ENCODE measurements around the gene KMT2D.

KMT2D gene

DNA sequence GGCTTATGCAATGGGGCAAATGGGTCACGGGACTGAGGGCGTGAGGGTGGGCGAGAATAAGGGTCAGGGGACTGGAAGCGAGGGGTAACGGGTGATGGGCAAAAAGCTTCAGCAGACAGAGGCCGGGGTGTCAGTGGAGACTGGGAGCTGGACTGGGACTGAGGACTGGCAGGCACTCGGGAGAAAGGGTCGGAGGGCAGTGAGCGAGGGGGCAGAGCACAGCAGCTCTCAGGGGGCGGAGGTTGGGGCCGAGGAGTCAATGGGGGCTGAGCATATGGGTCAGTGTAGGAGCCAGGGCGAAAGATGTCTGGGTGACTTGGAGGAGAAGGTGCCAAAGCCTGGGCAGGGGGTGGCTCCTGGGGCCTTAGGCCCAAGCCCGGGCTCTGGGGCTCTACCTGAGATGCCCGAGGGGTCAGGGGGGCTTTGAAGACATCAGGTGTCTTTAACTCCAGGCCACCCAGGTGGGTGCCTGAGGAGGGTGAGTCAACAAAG, 20.2 kb downstream of the KMT2D start:
- TF ChIP-seq, protein P1, sequence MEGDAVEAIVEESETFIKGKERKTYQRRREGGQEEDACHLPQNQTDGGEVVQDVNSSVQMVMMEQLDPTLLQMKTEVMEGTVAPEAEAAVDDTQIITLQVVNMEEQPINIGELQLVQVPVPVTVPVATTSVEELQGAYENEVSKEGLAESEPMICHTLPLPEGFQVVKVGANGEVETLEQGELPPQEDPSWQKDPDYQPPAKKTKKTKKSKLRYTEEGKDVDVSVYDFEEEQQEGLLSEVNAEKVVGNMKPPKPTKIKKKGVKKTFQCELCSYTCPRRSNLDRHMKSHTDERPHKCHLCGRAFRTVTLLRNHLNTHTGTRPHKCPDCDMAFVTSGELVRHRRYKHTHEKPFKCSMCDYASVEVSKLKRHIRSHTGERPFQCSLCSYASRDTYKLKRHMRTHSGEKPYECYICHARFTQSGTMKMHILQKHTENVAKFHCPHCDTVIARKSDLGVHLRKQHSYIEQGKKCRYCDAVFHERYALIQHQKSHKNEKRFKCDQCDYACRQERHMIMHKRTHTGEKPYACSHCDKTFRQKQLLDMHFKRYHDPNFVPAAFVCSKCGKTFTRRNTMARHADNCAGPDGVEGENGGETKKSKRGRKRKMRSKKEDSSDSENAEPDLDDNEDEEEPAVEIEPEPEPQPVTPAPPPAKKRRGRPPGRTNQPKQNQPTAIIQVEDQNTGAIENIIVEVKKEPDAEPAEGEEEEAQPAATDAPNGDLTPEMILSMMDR (conservative IDR thresholded peaks at IDR 0.05; ENCODE audit: low read depth, low read length) = no peak
- no peak overlapping the region for H3K4me3 ChIP-seq (ENCODE audit: low read depth, low read length)
- DNase-seq (ENCODE audit: low read depth) = no peak

DNA sequence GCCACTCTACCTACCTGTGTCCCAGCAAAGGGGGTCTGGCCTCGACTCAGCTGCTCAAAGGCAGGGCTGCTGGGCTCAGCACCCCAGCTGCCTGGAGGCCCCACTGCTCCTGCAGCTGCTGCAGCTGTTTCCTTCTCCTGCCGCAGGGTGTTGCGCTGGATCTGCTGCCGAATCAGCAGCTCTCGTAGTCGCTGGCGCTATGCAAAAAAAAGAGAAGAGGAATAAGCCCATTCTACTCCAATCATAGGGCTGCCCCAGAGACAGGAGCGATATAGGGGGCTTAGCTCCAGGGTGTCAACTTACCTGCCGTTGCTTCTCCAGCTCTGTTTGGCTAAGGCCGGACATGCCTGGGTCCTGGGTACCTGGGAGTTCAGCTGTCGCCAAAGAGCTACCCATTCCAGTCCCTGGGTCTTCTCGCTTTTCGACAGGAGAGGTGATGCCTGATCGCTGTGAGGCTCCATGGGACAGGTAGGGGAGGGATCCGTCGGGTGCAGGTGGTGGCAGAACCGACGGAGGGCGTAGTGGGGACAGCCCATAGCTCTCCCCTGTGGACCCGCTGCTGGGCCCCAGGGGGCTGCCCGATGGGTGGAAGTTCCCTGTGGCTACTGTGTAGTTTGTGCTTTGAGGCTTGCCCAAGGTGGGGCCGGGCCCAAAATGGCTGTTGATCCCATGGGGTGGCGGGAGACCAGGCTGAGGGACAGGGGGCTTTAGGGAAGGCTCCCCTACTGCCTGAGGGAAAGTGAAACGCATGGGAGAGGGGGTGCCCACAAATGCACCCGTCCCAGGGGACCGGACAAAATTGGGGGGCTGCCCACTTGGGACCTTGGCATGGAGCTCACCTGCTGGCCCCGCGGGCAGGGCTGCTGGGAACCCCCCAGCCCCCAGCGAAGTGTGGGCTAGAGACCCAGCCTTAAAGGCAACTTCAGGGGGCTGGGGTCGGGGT, 20.9 kb downstream of the KMT2D start:
- no peak overlapping the region for H3K4me3 ChIP-seq (ENCODE audit: low read depth, low read length)
- TF ChIP-seq, protein P1 (conservative IDR thresholded peaks at IDR 0.05; ENCODE audit: low read depth, low read length) = no peak
- no peak for DNase-seq (ENCODE audit: low read depth)

DNA sequence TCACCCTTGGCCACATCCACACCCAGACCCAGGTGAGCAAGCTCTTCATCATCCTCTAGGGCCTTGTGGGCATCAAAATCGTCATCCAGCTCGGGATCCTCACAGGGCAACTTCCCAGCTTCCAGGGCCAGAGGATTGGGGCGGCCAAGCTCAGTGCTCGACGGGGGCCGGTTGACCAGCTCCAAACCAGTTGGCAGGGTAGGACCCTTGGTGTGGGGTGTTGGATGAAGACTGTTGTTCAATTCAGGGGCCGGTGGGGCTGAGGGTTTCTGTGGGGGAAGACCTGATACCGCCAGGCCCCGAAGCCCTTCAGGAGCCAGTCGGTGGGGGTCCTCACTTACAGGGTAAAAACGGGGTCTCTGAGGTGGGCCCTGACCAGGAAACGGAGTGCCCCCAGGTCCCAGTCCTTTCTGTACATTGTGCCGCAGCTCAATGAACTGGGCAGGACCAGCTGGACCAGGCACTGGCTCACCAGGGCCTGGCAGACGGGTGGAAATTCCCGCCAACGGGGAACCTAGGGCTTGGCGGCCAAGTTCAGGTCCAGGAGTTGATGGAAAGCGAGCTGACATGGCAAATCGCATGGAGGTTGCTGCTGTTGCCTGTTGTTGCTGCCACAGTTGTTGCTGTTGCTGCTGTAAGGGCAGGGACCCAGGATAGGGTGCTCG, 22.2 kb downstream of the KMT2D start:
- no peak overlapping the region for H3K4me3 ChIP-seq (ENCODE audit: low read depth, low read length)
- no peak for DNase-seq (ENCODE audit: low read depth)
- TF ChIP-seq, protein P1 (conservative IDR thresholded peaks at IDR 0.05; ENCODE audit: low read depth, low read length) = no peak

DNA sequence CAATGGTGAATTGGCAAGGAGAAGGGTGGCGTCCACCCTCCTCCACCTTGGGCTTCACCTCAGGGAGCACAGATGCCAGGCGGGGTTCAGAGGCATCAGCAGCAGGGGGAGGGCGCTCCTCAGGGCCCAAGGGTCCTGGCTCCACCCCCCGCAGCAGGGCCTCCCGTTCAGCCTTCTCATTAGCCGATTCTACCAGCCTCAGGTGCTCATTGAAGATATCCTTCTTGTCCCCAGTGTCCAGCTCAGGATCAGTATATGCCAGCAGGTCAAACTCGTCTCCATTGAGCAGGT, 22.7 kb downstream of the KMT2D start:
- TF ChIP-seq, protein P1 (conservative IDR thresholded peaks at IDR 0.05; ENCODE audit: low read depth, low read length) = no peak
- no peak overlapping the region for H3K4me3 ChIP-seq (ENCODE audit: low read depth, low read length)
- DNase-seq (ENCODE audit: low read depth) = no peak

DNA sequence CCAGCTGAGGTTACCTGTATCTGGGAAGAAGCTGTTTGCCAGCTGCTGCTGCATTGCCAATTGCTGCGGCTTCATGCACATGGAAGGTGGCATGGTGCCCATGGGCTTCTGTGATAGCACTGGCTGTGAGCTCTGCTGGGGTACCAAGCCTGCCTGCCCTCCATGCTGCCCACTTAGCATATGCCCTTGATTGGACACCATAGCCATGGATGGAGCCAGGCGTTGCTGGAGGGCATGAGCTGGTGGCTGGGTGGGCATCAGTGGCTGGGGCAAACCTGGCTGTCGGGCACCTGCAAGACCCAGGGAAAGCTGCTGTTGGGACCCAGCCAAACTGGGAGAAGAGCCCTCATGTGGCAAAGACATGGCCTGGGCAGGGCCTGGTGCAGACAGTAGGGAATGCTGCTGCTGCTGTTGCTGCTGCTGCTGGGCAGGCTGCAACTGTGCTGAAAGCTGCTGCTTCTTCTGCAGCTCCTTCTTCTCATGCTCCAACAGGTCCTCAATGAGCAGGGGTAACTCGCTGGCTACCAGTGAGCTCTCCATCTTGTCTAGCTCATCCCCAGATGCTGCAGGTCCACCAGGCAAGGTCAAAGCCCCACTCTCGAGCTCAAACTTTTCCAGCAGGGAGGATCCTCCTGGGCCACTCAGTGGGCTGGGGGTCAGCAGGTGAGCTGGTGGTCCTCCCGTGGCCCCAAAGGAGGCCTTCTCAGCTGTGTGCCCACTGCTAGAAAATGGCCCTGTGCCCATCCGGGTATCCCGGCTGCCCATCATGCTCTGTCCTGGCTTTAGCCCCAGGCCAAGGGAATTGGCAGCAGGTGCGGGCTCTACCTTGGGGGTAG, 23.3 kb downstream of the KMT2D start:
- no peak for DNase-seq (ENCODE audit: low read depth)

DNA sequence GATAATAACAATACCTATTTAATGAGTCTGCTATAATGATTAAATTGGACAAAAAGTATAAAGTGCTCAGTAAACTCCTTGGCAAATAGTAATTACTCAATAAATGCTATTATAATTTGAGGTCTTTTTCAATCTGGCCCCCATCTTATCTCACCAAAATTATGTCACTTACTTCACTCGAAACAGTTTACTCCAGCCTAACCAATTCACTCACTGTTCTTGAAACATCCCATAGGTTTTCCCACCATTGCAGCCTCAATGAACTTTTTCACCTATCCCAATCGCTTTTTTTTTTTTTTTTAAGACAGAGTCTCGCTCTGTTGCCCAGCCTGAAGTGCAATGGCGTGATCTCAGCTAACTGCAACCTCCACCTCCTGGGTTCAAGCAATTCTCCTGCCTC, 24.6 kb downstream of the KMT2D start:
- TF ChIP-seq, protein P1 (conservative IDR thresholded peaks at IDR 0.05; ENCODE audit: low read depth, low read length) = no peak
- no peak for DNase-seq (ENCODE audit: low read depth)
- H3K4me3 ChIP-seq (ENCODE audit: low read depth, low read length) = no peak overlapping the region

More for the DNA sequence above, 23.3 kb downstream of the KMT2D start:
- no peak overlapping the region for H3K4me3 ChIP-seq (ENCODE audit: low read depth, low read length)
- TF ChIP-seq, protein P1 (conservative IDR thresholded peaks at IDR 0.05; ENCODE audit: low read depth, low read length) = no peak
